GM13976 (cell line): ENCODE measurements around the gene CSPG4.
"Not testable (repeated sequence)": the region's sequence is repeated elsewhere in the genome, so short reads cannot be mapped to it uniquely, and the experiment has no call there.

ENCODE experiments used
- DNase-seq: peaks from one replicate; pipeline ENCODE4 v3.0.0; 2012; ENCODE audit warnings: low spot score
- CTCF ChIP-seq: IDR thresholded peaks from 2 replicates; pipeline ENCODE4 v1.5.1; 2012; ENCODE audit warnings: borderline replicate concordance, mild to moderate bottlenecking; ENCODE audit not compliant: insufficient read depth; ENCODE audit errors: extremely low read depth, missing control alignments, control extremely low read depth
- in situ Hi-C: fragments of 300-500 bp; cut with MboI; formaldehyde crosslinking; loops from one replicate; pipeline ENCODE4 v1.12.0; 2022; ENCODE audit warnings: low sequenced_read_pairs, mixed read lengths, inconsistent platforms; ENCODE audit not compliant: unreplicated experiment

The CSPG4 gene

GRCh38 chr15:75736256-75736655, 23.6 kb upstream of the CSPG4 start:
- in situ Hi-C loops: no loop called here

GRCh38 chr15:75734861-75735760, 22.5 kb upstream of the CSPG4 start:
- in situ Hi-C loops, DNase-seq: not testable (repeated sequence)

More at GRCh38 chr15:75736256-75736655, 23.6 kb upstream of the CSPG4 start:
- DNase-seq: no peak
- TF ChIP-seq CTCF: no peak

GRCh38 chr15:75733761-75734651, 21.4 kb upstream of the CSPG4 start:
- TF ChIP-seq CTCF: no peak
- in situ Hi-C loops: no loop called here
- DNase-seq: no peak

- TF ChIP-seq CTCF: peak; percentile 67
- in situ Hi-C loops: no loop called here
- DNase-seq: peak; percentile 74
Measured at GRCh38 chr15:75732809-75733451, 20.3 kb upstream of the CSPG4 start.

GRCh38 chr15:75732177-75732808, 19.6 kb upstream of the CSPG4 start:
- in situ Hi-C loops: no loop called here
- peak; percentile 18 for DNase-seq
- TF ChIP-seq CTCF: no peak

- in situ Hi-C loops: no loop called here
- no peak for TF ChIP-seq CTCF
- DNase-seq: peak; percentile 19
Measured at GRCh38 chr15:75731248-75732151, 18.9 kb upstream of the CSPG4 start.

- DNase-seq, in situ Hi-C loops: not testable (repeated sequence)
Measured at GRCh38 chr15:75730376-75731247, 18.0 kb upstream of the CSPG4 start.
